ENCODE measurements around the gene UBA6. TPM values are rescaled to one million over a fixed set of nuclear protein-coding genes. Genes with fewer than 3 reads are reported as not detected.

Gene UBA6
- total and polyA plus RNA-seq, 8 donors, result 4.1 to 26.5 (median 14.4) TPM

DNA sequence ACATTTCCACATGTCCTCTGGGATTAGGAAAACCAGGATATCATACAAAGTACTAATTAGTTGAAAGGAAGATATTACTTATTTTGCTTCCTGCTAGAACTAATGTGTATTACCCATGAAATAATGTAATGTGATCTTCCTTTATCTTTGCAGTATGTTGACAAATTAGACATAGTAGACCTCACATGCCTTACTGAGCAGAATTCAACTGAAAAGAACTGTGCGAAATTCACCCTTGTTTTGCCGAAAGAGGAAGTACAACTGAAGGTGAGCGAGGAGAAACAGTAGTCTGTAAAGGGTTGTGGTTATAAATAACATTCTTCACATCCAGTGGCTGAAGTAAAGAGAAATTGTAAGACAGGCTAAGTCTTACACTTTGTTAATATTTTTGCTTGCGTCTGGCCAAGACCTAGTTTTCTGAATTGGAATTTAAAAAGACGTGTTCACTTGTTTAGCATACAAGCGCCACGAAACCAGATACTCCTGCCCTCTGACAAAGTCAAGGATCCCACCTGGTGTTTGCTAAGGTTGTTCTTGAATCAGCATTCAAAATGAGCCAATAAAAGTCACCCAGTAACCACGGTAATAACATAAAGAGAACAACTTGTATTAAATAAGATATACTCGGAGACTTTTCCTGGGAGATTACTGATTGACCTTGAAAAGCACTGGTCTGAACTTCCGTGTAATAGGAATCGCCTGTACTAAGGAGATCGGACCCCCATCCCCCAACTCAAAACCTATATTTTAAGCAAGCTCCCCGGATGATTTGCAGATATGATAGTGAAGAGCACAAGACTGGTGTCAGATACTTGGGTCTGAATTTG is 125.5 kb downstream of the UBA6 start:
- H3K27ac ChIP-seq, result peak overlapping the region in 2 of 4 donors; percentile 23 to 46

DNA sequence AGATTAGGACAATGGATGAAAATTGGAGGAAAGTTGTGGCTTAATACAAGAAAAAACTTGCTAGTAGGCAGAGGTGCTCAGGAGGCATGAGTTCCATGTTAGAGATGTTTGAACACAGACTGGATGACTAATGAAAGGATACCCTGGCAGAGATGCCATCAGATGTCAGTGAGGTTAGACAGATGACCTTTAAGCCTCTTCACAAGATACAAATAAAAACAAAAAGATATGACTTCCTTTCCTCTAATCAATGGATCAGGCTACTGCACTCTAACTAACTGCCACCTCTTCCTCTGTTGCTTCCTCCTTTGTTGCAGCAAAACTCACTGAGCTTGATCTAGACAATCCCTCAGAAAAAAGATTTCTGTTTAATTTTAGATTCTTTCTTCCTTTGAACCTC is 127.8 kb downstream of the UBA6 start:
- Histone ChIP-seq H3K36me3 (no peaks in the 10 kb centered on the region), H3K27me3 (no peaks in the 10 kb centered on the region), H3K27ac (no peak overlapping the region), H3K4me1 (no peaks in the 10 kb centered on the region), H3K4me3 (no peak overlapping the region), H3K9me3 (no peaks in the 10 kb centered on the region)
- no peak for DNase-seq
- no peak for FAIRE-seq
- no peak for ATAC-seq
- TF ChIP-seq, protein P1, sequence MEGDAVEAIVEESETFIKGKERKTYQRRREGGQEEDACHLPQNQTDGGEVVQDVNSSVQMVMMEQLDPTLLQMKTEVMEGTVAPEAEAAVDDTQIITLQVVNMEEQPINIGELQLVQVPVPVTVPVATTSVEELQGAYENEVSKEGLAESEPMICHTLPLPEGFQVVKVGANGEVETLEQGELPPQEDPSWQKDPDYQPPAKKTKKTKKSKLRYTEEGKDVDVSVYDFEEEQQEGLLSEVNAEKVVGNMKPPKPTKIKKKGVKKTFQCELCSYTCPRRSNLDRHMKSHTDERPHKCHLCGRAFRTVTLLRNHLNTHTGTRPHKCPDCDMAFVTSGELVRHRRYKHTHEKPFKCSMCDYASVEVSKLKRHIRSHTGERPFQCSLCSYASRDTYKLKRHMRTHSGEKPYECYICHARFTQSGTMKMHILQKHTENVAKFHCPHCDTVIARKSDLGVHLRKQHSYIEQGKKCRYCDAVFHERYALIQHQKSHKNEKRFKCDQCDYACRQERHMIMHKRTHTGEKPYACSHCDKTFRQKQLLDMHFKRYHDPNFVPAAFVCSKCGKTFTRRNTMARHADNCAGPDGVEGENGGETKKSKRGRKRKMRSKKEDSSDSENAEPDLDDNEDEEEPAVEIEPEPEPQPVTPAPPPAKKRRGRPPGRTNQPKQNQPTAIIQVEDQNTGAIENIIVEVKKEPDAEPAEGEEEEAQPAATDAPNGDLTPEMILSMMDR (IDR thresholded peaks at IDR 0.05), result no peak
- intact Hi-C loops (cut with DNase I), result no loop called here

More for the DNA sequence above, 125.5 kb downstream of the UBA6 start:
- H3K36me3 ChIP-seq, result no peaks in the 10 kb centered on the region
- ATAC-seq (peak in 3 of 4 donors; percentile 38 to 86 (median 50)), FAIRE-seq (no peak), DNase-seq (peak in 1 of 6 donors; percentile 11)
- no peaks in the 10 kb centered on the region for H3K9me3 ChIP-seq
- H3K27me3 ChIP-seq, result no peaks in the 10 kb centered on the region
- H3K4me3 ChIP-seq, result no peak overlapping the region
- 51 to 79% methylated on average over 13 of the region's 13 CpGs for WGBS, 2 donors
- H3K4me1 ChIP-seq, result no peaks in the 10 kb centered on the region
- intact Hi-C loops (cut with DNase I), result no loop called here
- TF ChIP-seq, protein P1 (IDR thresholded peaks at IDR 0.05), result no peak

DNA sequence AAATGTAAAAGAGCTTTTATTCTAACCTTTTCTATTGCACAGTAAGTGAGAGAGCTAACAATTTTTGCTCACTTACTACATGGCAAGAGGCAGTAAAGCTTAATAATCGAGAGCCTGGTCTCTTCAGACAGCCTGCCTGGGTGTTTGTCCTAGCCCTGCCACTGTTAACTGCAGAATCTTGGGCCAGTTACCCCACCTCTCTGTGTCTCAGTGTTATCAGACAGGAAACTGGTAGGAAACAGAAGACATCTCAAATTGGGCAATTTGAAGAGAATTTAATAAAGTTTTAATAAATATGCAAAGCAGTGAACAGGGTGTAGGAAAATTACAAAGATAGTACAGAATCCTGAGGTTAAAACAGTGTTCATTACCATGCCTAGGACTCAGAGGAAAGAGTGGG is 129.0 kb downstream of the UBA6 start:
- Histone ChIP-seq H3K9me3 (no peaks in the 10 kb centered on the region), H3K36me3 (no peaks in the 10 kb centered on the region), H3K27ac (no peak overlapping the region), H3K4me3 (no peak overlapping the region), H3K27me3 (no peaks in the 10 kb centered on the region), H3K4me1 (no peaks in the 10 kb centered on the region)
- FAIRE-seq, result no peak
- WGBS, 2 donors, result 34 to 40% methylated on average over 1 of the region's 1 CpG
- no peak for DNase-seq
- no peak for ATAC-seq
- intact Hi-C loops (cut with DNase I), result no loop called here
- TF ChIP-seq, protein P1 (IDR thresholded peaks at IDR 0.05), result no peak

DNA sequence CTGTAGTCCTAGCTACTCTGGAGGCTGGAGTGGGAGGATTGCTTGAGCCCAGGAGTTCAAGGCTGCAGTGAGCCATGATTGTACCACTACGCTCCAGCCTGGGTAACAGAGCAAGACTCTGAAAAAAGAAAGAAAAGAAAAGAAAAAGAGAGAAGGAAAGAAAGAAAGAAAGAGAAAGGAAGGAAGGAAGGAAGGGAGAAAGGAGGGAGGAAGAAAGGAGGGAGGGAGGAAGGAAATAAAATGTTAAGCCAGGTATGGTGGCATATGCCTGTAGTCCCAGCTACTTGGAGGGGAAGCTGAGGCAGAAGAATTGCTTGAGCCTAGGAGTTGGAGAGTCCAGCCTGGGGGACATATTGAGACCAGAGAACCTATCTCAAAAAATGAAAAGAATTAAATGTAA is 130.4 kb downstream of the UBA6 start:
- DNase-seq, result no peak
- Histone ChIP-seq H3K4me1 (no peaks in the 10 kb centered on the region), H3K36me3 (no peaks in the 10 kb centered on the region), H3K4me3 (no peak overlapping the region), H3K9me3 (no peaks in the 10 kb centered on the region), H3K27ac (no peak overlapping the region), H3K27me3 (no peaks in the 10 kb centered on the region)
- 89 to 99% methylated on average over 1 of the region's 1 CpG for WGBS, 2 donors
- TF ChIP-seq, protein P1 (IDR thresholded peaks at IDR 0.05), result no peak
- ATAC-seq, result no peak
- intact Hi-C loops (cut with DNase I), result no loop called here
- no peak for FAIRE-seq

DNA sequence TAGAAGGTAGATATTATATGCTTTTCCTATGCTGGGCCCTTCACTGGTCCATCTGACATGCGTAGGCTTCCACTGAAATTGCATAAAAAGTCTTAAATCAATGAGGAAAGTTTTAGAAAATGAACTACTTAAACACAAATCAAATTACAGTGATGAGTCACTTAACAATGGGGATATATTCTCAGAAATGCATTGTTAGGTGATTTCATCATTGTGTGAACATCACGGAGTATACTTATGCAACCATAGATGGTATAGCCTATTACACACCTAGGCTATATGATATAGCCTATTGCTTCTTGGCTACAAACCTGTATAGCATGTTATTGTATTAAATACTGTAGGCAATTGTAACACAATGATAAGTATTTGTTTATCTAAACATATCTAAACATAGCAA is 132.1 kb downstream of the UBA6 start:
- no peak for ATAC-seq
- FAIRE-seq, result no peak
- H3K27me3 ChIP-seq, result no peaks in the 10 kb centered on the region
- H3K4me1 ChIP-seq, result no peaks in the 10 kb centered on the region
- WGBS, 2 donors, result 94 to 98% methylated on average over 2 of the region's 2 CpGs
- no peak for DNase-seq
- intact Hi-C loops (cut with DNase I), result no loop called here
- H3K27ac ChIP-seq, result no peak overlapping the region
- no peaks in the 10 kb centered on the region for H3K9me3 ChIP-seq
- H3K36me3 ChIP-seq, result no peaks in the 10 kb centered on the region
- TF ChIP-seq, protein P1 (IDR thresholded peaks at IDR 0.05), result no peak
- H3K4me3 ChIP-seq, result no peak overlapping the region
